HTR-8/SVneo (cell line): Measurements from ENCODE around the gene SLC25A29.

ENCODE experiments used
- DNase-seq: peaks from one replicate; pipeline ENCODE4 v3.0.0; 2011; ENCODE audit warnings: low spot score, mixed read lengths; ENCODE audit not compliant: insufficient read length
- FAIRE-seq: peaks from 2 replicates; lab custom pipeline; 2011; peaks lifted over from hg19 to GRCh38; lab: Jason Lieb, UNC

SLC25A29 gene

GRCh38 chr14:100332797-100333196, 26.6 kb upstream of the SLC25A29 start:
- peak; percentile 36 for FAIRE-seq

DNA sequence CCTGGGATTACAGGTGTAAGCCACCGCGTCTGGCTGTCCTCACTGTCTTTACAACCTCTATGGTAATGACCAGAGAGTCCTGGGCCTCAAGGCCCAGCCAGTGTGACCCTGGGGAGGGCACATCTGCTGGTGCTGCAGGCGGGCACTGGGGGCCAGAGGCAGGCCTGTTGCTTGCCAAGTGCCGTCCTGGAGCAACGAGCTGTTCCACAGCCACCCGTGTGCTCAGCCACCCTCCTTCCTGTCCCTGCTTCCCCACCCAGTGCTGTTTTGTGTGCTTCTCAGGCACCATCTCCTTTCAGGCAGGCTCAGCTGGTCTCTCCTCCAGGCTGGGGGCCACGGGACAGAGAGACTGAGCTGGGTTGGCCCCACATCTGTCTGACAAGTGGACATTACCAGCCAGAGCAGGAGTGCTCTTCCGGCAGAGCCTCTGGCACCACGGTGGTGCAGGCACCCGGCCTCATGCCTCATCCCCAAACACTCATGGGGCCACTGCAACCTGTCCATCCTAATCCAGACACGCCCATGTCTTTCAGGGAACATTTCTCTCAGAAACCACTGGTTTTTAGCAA, 25.9 kb upstream of the SLC25A29 start:
- DNase-seq = no peak
- FAIRE-seq = no peak

More at GRCh38 chr14:100332797-100333196, 26.6 kb upstream of the SLC25A29 start:
- no peak for DNase-seq

- no peak for DNase-seq
- no peak for FAIRE-seq
Measured at GRCh38 chr14:100330388-100330931, 24.2 kb upstream of the SLC25A29 start.

- no peak for FAIRE-seq
- DNase-seq = no peak
Measured at GRCh38 chr14:100330007-100330344, 23.7 kb upstream of the SLC25A29 start.

DNA sequence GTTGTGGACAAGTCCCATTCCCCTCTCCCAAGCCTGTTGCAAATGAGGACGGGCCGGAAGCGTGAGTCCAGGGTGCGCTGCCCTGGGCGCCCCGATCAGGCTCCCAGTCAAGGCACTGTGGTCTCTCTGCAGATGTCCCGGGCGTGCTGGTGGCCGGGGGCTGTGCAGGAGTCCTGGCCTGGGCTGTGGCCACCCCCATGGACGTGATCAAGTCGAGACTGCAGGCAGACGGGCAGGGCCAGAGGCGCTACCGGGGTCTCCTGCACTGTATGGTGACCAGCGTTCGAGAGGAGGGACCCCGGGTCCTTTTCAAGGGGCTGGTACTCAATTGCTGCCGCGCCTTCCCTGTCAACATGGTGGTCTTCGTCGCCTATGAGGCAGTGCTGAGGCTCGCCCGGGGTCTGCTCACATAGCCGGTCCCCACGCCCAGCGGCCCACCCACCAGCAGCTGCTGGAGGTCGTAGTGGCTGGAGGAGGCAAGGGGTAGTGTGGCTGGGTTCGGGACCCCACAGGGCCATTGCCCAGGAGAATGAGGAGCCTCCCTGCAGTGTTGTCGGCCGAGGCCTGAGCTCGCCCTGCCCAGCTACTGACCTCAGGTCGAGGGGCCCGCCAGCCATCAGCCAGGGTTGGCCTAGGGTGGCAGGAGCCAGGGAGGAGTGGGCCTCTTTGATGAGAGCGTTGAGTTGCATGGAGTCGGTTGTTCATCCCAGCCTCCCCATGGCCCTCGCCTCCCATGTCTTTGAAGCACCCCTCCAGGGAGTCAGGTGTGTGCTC, 23.2 kb upstream of the SLC25A29 start:
- FAIRE-seq (no peak), DNase-seq (no peak)

DNA sequence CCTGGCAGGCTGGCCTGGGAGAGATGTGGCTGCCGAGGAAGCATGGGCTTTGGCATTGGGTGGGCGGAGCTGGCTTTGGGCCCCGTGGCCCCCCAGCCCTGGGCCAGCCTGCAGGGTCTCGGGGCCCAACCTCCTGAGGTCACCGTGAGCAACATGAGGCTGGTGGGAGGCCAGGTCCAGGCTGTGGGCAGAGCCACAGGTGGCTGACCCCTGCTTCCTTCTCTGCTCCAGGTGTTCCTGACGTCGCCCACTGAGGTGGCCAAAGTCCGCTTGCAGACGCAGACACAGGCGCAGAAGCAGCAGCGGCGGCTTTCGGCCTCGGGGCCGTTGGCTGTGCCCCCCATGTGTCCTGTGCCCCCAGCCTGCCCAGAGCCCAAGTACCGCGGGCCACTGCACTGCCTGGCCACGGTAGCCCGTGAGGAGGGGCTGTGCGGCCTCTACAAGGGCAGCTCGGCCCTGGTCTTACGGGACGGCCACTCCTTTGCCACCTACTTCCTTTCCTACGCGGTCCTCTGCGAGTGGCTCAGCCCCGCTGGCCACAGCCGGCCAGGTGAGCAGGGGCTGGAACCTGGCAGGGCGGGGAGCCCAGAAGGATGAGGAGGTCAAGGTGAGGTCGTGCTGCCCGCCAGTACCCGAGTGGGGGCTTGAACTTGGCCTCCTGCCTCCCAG, 22.4 kb upstream of the SLC25A29 start:
- DNase-seq = no peak
- no peak for FAIRE-seq

GRCh38 chr14:100327128-100327527, 20.9 kb upstream of the SLC25A29 start:
- no peak for FAIRE-seq
- DNase-seq = no peak

DNA sequence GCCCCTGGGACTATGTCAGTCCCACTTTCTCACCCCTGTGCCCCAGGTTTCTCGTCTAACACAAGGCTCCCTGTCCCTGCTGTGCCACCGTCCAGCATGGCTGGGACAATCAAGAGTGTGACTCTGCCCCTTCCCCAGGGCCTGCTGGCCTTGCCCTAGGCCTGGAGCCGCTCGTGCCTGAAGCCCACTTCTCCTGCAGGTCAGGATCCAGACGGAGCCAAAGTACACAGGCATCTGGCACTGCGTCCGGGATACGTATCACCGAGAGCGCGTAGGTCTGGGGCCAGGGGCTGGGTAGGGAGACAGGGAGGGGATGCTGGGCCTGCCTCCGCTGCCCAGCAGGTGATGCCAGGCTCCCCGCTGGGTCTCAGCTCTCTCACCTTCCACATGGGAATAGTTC, 19.7 kb upstream of the SLC25A29 start:
- DNase-seq (no peak), FAIRE-seq (no peak)

DNA sequence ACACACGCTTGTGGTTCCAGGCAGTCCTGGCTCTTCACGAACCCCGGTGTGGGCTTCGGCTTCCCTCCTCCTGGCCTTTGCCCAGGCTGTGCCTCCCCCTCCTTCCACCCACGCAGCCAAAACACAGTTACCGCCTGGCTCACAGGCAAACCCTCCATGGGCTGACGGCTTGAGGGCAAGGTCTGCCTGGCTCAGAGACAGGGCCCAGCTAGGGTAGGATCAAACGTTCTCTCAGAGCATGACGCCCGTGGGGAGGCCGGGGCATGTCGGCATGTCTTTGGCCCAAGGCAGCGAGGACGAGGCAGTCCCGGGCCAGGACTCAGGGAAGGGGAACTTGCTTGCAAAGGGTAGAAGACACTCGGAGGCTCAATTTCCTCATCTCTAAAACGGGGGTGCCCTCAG, 19.0 kb upstream of the SLC25A29 start:
- DNase-seq (no peak), FAIRE-seq (no peak)

DNA sequence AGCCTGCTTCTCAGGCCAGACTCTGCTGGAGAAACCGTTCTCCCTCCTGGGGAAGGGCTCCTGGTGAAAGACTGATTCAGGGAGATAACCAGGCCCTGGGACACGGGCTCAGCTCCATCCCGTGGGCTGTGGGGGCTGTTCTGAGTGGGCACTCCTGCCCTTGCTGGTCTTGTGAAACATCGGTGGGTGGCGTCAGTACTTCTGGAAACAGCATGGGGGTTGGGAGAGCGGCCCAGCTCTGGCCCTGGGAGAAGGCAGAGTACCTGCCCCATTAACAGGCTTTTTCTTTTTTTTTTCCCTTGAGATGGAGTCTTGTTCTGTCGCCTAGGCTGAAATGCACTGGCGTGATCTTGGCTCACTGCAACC, 17.7 kb upstream of the SLC25A29 start:
- DNase-seq (no peak), FAIRE-seq (no peak)

DNA sequence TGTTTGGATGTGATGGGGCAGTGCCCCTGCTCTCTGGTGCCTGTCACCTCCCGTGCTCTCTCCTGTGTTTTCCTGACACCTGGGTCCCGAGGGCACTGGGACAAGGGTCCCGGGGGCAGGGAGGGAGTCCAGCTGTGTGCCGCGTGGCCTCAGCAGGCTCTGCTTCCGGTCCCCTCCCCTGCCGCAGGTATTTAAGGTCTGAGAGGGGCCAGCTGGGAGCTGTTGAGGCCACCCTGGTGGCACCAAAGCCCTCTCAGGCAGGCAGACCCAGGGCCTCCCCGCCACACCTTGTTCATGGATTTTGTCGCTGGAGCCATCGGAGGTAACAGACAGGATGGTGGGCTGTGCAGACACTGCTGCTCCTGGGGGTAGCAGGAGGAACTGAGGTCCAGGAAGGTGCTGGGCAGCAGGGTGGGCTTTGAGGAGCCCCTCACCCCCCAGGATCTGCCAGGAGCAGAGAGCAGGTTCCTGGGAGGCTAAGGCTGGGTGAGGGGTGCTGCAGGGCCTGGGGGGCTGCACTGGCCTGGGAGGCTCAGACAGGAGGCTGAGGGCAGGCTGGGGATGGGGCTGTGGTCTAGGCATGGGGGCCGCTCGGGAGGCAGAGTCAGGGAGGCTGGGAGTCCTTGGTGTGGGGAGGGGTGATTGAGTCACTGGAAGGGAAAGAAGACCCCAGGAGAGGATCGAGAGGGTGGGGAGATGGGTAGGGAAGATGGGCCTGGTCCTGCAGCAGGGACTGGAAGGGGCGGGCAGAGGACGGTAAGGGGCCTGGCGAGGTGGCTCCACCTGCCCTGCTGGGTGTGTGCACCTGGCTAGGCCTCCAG, 17.1 kb upstream of the SLC25A29 start, which contains the start of gene SLC25A47:
SLC25A47 (plus strand) TSS at position 219 of the 821 bp plus-strand sequence; CDS start at position 295, 76 bp downstream.
- DNase-seq (no peak), FAIRE-seq (no peak)

DNA sequence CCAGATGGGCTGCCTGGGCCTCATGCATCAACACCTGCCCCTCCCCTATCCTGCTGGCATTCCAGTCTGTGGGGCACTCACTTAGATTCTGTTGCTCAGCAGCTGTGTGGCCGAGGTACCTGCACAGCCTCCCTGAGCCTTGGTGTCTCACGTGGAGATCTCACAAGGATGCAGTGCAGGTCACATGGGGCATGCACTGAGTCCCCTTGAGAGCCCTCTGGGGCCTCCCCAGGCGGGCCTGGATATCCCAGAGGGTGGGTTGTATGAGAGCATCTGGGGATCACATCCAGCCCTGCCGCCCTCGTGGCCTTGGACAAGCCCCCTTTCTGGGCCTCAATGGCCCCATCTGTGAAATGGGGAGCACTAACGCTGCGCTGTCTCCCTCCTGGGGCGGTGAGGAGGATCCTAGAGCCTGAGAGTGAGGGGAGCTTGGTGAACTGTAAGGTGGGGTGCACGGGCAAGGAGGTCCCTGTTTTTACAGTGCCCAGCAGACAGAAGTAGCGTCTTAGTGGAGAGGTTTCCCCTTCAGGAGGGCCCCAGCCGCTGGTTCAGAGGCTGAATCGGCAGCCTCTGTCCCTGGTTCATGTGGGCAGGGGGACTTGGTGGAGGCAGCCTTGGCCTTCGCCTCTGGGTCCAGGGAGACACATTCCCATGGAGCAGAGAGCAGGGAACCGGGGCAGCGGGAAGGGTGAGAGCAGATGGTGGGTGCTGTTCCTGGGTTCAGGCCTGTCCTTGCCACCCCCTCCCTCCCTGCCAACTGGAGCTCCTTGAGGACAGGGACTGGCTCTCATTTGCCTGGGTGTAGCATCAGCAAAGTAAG, 16.1 kb upstream of the SLC25A29 start:
- DNase-seq (no peak), FAIRE-seq (no peak)

DNA sequence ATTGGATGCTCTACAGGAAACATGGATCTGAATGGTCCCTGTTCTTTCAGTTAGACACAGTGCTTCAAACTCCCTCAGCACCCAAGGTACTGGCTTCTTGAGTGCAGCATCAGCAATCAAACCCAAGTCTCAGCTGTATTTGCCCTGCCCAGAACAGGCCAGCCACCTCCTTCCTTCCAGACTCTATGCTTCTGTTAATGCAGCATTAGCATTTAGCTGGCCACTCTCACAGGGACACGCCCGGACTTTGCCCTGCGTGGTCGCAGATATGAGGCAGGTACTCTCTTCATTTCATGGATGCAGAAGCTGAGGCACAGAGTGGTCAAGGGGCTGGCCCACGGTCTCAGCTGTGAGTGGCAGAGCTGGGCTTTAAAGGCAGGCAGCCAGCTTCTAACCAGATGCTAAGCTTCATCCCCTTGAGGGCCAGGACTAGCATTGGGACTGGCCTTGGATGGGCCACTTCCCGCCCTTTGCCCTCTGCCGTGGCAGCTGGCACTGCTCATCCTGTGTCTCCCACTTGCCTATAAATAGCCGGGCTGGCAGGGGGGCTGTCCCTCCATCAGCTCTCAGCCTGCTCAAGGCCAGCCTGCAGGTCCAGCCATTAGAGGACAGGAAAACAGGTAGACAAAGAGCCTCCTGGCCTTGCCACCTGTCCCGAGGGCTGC, 15.4 kb upstream of the SLC25A29 start:
- FAIRE-seq = no peak
- no peak for DNase-seq

GRCh38 chr14:100320157-100320856, 14.1 kb upstream of the SLC25A29 start:
- FAIRE-seq = peak; percentile 38

GRCh38 chr14:100317912-100318808, 11.9 kb upstream of the SLC25A29 start:
- DNase-seq = no peak
- FAIRE-seq = no peak

More at GRCh38 chr14:100320157-100320856, 14.1 kb upstream of the SLC25A29 start:
- no peak for DNase-seq

DNA sequence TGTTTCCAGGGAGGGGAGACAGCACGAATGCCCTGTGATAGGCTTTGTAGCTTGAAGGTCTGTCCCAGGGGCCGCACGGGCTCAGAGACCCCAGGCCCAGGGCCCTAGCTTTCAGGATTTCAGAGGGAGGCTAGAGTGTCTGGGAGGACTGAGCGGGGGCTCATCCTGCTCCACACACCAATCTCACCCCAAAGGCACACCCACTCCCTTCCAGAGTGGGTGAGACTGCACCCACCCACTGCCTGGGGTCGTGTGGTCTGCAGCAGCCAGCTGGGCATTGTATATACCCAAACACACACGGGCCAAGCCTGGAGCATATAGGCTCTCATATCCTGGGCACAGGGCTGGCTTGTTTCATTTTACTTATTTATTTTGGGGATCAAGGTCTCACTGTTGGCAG, 11.1 kb upstream of the SLC25A29 start:
- no peak for FAIRE-seq
- no peak for DNase-seq

GRCh38 chr14:100314724-100315123, 8.5 kb upstream of the SLC25A29 start:
- FAIRE-seq = no peak
- no peak for DNase-seq
